ENCODE measurements around the gene C20orf144. TPM values are rescaled to one million over a fixed set of nuclear protein-coding genes. Genes with fewer than 3 reads are reported as not detected.

C20orf144 gene
- total RNA-seq, 1 donor from 2014 or later: not detected

- TF ChIP-seq CTCF (IDR thresholded peaks at IDR 0.05): no peak
- H3K36me3 ChIP-seq: no peaks in the 10 kb centered on the region
- no peaks in the 10 kb centered on the region for H3K9me3 ChIP-seq
- H3K4me3 ChIP-seq: peak overlapping the region; percentile 67 to 84
- DNase-seq (ENCODE audit: low spot score in 2 of 2): no peak
- peaks cover 9 to 49% of the 10 kb centered on the region in 2 donors for H3K4me1 ChIP-seq
- H3K27me3 ChIP-seq: no peaks in the 10 kb centered on the region
- peak overlapping the region; percentile 96 to 97 for H3K27ac ChIP-seq
- intact Hi-C loops (cut with DNase I): loop anchor here (2.0 to 5.0 kb wide), 2 partner anchors 59 to 439 kb away; partner anchors contain the start of gene EIF2S2
Measured at GRCh38 chr20:33673410-33674293, 11.5 kb downstream of the C20orf144 start.

GRCh38 chr20:33674294-33675135 is 12.4 kb downstream of the C20orf144 start, which contains the start of gene NECAB3:
NECAB3 (minus strand) TSS chr20:33674428; CDS start chr20:33674352, 76 bp downstream.
- Histone ChIP-seq H3K4me1 (peaks cover 9 to 49% of the 10 kb centered on the region in 2 donors), H3K4me3 (peak within 1 kb of the TSS; percentile 67 to 84), H3K27me3 (no peaks in the 10 kb centered on the region), H3K9me3 (no peaks in the 10 kb centered on the region), H3K27ac (peak within 1 kb of the TSS; percentile 96 to 97), H3K36me3 (no peaks in the 10 kb centered on the region)
- intact Hi-C loops (cut with DNase I): loop anchor here (2.0 to 5.0 kb wide), 2 partner anchors 58 to 438 kb away; partner anchors contain the start of gene EIF2S2
- TF ChIP-seq CTCF (IDR thresholded peaks at IDR 0.05): no peak
- DNase-seq (ENCODE audit: low spot score in 2 of 2): peak in 1 of 2 donors; percentile 92

- H3K9me3 ChIP-seq: no peaks in the 10 kb centered on the region
- intact Hi-C loops (cut with DNase I): loop anchor here (2.0 kb wide), 1 partner anchor 57 kb away; no protein-coding TSS in a partner anchor
- no peaks in the 10 kb centered on the region for H3K27me3 ChIP-seq
- peak overlapping the region; percentile 67 to 84 for H3K4me3 ChIP-seq
- peaks cover 15 to 51% of the 10 kb centered on the region in 2 donors for H3K4me1 ChIP-seq
- H3K27ac ChIP-seq: peak overlapping the region; percentile 96 to 97
- no peak for TF ChIP-seq CTCF (IDR thresholded peaks at IDR 0.05)
- H3K36me3 ChIP-seq: no peaks in the 10 kb centered on the region
- peak in 1 of 2 donors; percentile 87 for DNase-seq (ENCODE audit: low spot score in 2 of 2)
Measured at GRCh38 chr20:33675136-33675959, 13.2 kb downstream of the C20orf144 start.

GRCh38 chr20:33676121-33676520 is 14.0 kb downstream of the C20orf144 start:
- H3K36me3 ChIP-seq: no peaks in the 10 kb centered on the region
- intact Hi-C loops (cut with DNase I): no loop called here
- DNase-seq (ENCODE audit: low spot score in 2 of 2): no peak

More at GRCh38 chr20:33676121-33676520, 14.0 kb downstream of the C20orf144 start:
- TF ChIP-seq CTCF (IDR thresholded peaks at IDR 0.05): no peak
- H3K4me1 ChIP-seq: peaks cover 20 to 50% of the 10 kb centered on the region in 2 donors
- H3K27me3 ChIP-seq: no peaks in the 10 kb centered on the region
- no peaks in the 10 kb centered on the region for H3K9me3 ChIP-seq
- H3K27ac ChIP-seq: peak overlapping the region; percentile 96 to 97
- peak overlapping the region in 1 of 2 donors; percentile 84 for H3K4me3 ChIP-seq
